ENCODE measurements around the gene RNF183.

Gene RNF183

GRCh38 chr9:113247640-113248039 is 55.5 kb downstream of the RNF183 start:
- Histone ChIP-seq H3K4me3 (replicated peaks; ENCODE audit: insufficient read depth, low read length) (no peak overlapping the region), H3K27ac (replicated peaks) (no peak overlapping the region), H3K27me3 (ENCODE audit: insufficient read depth, poor library complexity, severe bottlenecking) (no peaks in the 10 kb centered on the region)
- TF ChIP-seq SPI1 (IDR thresholded peaks at IDR 0.05; ENCODE audit: borderline replicate concordance, low read depth), result no peak
- TF ChIP-seq, protein P1, sequence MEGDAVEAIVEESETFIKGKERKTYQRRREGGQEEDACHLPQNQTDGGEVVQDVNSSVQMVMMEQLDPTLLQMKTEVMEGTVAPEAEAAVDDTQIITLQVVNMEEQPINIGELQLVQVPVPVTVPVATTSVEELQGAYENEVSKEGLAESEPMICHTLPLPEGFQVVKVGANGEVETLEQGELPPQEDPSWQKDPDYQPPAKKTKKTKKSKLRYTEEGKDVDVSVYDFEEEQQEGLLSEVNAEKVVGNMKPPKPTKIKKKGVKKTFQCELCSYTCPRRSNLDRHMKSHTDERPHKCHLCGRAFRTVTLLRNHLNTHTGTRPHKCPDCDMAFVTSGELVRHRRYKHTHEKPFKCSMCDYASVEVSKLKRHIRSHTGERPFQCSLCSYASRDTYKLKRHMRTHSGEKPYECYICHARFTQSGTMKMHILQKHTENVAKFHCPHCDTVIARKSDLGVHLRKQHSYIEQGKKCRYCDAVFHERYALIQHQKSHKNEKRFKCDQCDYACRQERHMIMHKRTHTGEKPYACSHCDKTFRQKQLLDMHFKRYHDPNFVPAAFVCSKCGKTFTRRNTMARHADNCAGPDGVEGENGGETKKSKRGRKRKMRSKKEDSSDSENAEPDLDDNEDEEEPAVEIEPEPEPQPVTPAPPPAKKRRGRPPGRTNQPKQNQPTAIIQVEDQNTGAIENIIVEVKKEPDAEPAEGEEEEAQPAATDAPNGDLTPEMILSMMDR (IDR thresholded peaks at IDR 0.05; ENCODE audit: insufficient read depth, low read length), result no peak
- no peak for TF ChIP-seq GABPA (IDR thresholded peaks at IDR 0.05; ENCODE audit: low read depth)
- TF ChIP-seq POLR2AphosphoS5 (IDR thresholded peaks at IDR 0.05; ENCODE audit: low read depth), result no peak
- no peak for TF ChIP-seq REST (IDR thresholded peaks at IDR 0.05; ENCODE audit: insufficient replicate concordance, low read depth)
- no peak for DNase-seq (ENCODE audit: low read depth in 1 of 2, low spot score in 1 of 2)

All from HL-60 (cell line).